ENCODE results near the gene EIF5A2. TPM values are rescaled to one million over a fixed set of nuclear protein-coding genes. Genes with fewer than 3 reads are reported as not detected.

The EIF5A2 gene
- total RNA-seq, 1 donor from 2014 or later: 2.7 TPM

DNA sequence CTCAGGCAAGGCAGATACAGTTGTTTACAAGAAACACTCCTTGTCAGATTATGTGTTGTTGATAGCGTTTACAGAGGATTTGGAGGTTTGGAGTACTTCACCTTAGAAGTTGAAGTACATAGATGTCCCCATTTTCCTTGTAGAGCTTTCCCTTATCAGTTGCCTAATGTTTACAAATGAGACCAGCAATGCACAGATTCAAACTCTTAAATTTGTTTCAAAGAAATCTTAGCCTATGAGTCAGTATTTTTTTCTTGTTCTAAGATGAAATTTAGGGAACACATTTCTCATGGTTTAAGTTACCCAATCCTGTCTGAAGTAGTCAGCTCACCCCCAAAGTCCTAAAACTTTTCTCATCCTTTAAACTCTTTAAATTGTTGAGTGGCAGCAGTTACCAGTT is 6.3 kb upstream of the EIF5A2 start:
- no peak for DNase-seq (ENCODE audit: low spot score, unreplicated experiment)
- Mint-ChIP-seq H3K9me3 (ENCODE audit: low read depth) (peaks cover 26% of the 10 kb centered on the region), H3K36me3 (ENCODE audit: insufficient read depth) (peaks cover 2% of the 10 kb centered on the region), H3K27ac (no peak overlapping the region), H3K27me3 (peaks cover 5% of the 10 kb centered on the region), H3K4me1 (ENCODE audit: low read depth) (no peaks in the 10 kb centered on the region), H3K4me3 (ENCODE audit: low read depth) (no peak overlapping the region)
- TF ChIP-seq, protein P1, sequence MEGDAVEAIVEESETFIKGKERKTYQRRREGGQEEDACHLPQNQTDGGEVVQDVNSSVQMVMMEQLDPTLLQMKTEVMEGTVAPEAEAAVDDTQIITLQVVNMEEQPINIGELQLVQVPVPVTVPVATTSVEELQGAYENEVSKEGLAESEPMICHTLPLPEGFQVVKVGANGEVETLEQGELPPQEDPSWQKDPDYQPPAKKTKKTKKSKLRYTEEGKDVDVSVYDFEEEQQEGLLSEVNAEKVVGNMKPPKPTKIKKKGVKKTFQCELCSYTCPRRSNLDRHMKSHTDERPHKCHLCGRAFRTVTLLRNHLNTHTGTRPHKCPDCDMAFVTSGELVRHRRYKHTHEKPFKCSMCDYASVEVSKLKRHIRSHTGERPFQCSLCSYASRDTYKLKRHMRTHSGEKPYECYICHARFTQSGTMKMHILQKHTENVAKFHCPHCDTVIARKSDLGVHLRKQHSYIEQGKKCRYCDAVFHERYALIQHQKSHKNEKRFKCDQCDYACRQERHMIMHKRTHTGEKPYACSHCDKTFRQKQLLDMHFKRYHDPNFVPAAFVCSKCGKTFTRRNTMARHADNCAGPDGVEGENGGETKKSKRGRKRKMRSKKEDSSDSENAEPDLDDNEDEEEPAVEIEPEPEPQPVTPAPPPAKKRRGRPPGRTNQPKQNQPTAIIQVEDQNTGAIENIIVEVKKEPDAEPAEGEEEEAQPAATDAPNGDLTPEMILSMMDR (IDR thresholded peaks at IDR 0.05; ENCODE audit: unreplicated experiment): no peak

DNA sequence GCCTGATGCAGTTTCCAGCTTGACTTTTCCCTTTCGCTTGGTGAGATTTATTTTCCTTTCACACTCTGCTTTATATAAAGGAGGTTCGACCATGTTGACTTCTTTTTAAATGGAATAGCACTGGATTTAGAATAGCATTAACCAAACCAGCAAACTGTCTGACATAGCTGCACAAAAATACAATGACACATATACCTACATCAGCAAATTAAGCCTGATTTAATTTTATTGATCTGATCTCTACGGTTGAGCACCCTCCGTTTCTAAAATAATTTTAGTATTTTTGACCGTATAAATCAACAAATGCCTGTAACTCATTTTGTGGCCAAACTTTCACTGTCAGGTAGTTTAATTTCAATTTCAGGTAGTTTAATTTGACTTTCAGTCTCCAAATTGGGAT is 5.8 kb upstream of the EIF5A2 start:
- no peak overlapping the region for H3K27ac Mint-ChIP-seq
- peaks cover 7% of the 10 kb centered on the region for H3K27me3 Mint-ChIP-seq
- DNase-seq (ENCODE audit: low spot score, unreplicated experiment): no peak
- no peaks in the 10 kb centered on the region for H3K4me1 Mint-ChIP-seq (ENCODE audit: low read depth)
- peaks cover 2% of the 10 kb centered on the region for H3K36me3 Mint-ChIP-seq (ENCODE audit: insufficient read depth)
- no peak overlapping the region for H3K4me3 Mint-ChIP-seq (ENCODE audit: low read depth)
- TF ChIP-seq, protein P1 (IDR thresholded peaks at IDR 0.05; ENCODE audit: unreplicated experiment): no peak
- H3K9me3 Mint-ChIP-seq (ENCODE audit: low read depth): peaks cover 26% of the 10 kb centered on the region

DNA sequence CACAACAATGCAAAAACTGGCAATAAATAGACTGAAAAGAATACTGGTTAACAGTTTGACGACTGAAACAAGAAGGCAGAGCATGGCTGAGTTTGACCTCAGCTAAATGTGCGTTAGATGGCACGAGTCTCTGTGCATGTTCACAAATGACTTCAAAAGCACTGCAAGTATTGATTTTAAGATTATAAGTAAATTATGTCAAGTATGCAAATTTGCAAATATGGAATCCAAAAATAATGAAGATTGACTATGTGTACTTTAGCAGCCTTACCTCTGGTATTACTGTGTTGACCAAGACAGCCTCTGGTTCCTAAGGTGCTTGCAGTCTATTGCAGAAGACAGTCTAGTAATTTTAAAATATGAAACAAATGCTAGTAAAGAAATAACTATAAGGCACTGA is 2.6 kb upstream of the EIF5A2 start:
- Mint-ChIP-seq H3K27ac (no peak overlapping the region), H3K4me1 (ENCODE audit: low read depth) (peaks cover 3% of the 10 kb centered on the region), H3K4me3 (ENCODE audit: low read depth) (no peak overlapping the region), H3K9me3 (ENCODE audit: low read depth) (peaks cover 14% of the 10 kb centered on the region), H3K36me3 (ENCODE audit: insufficient read depth) (peaks cover 2% of the 10 kb centered on the region), H3K27me3 (peaks cover 23% of the 10 kb centered on the region)
- TF ChIP-seq, protein P1 (IDR thresholded peaks at IDR 0.05; ENCODE audit: unreplicated experiment): no peak
- DNase-seq (ENCODE audit: low spot score, unreplicated experiment): no peak

DNA sequence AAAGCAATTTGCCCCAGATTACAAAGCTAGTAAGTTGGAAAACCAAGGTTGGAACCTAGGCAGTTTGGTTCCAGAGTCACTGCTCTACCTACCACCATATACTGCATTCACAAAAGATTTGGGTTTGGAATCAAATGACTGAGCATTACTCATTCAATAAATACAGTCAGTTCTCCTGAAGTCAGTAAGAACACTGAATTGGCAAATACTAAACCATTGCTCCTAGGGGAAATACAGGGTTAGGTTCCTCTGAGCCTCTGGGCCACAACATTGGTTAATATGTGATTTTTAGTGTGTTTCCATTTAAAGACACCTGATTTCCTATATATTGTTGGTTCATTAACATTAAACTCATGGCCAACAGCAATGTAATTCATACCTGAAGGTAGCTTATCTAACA is 2.1 kb upstream of the EIF5A2 start:
- peaks cover 14% of the 10 kb centered on the region for H3K9me3 Mint-ChIP-seq (ENCODE audit: low read depth)
- H3K36me3 Mint-ChIP-seq (ENCODE audit: insufficient read depth): peaks cover 4% of the 10 kb centered on the region
- no peak for DNase-seq (ENCODE audit: low spot score, unreplicated experiment)
- H3K4me1 Mint-ChIP-seq (ENCODE audit: low read depth): peaks cover 3% of the 10 kb centered on the region
- peaks cover 27% of the 10 kb centered on the region for H3K27me3 Mint-ChIP-seq
- TF ChIP-seq, protein P1 (IDR thresholded peaks at IDR 0.05; ENCODE audit: unreplicated experiment): no peak
- no peak overlapping the region for H3K27ac Mint-ChIP-seq
- no peak overlapping the region for H3K4me3 Mint-ChIP-seq (ENCODE audit: low read depth)

DNA sequence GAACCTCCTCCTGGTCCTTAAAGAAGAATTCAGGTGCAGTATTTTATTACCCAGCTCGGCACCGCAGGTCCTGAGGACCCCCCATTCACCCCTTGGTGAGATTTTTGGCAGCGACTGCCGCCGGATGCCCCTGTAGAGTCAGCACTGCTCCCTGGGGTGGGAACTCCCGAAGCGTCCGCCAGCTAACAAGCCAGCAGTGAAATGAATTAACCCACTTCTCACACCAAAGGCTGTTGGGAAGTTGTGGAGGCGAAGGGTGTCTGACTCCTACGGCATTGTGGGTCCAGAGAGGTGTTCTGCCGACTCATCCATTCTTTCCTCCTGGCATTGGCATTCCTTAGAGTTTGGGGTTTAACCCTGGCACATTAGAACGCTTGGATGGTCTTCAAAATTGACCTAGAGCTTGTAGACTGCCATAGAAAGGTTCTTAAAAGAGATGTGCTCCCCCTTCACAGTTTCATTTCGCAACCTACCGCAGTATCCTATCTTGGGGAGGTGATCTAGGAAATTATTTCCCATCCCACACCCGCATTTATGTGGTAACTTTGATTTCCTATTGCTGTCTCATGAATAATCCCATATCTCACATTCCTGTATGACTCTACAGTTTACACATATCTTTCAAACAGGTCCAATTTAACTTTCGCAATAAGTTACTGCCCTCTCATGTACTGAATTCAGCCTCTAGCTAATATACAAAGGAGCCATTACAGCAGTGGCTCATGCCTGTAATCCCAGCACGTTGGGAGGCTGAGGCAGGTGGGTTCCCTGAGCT is 879 bp upstream of the EIF5A2 start:
- Mint-ChIP-seq H3K36me3 (ENCODE audit: insufficient read depth) (peaks cover 4% of the 10 kb centered on the region), H3K4me1 (ENCODE audit: low read depth) (peaks cover 3% of the 10 kb centered on the region), H3K27ac (no peak overlapping the region), H3K4me3 (ENCODE audit: low read depth) (peak overlapping the region; percentile 89), H3K27me3 (peaks cover 29% of the 10 kb centered on the region), H3K9me3 (ENCODE audit: low read depth) (peaks cover 14% of the 10 kb centered on the region)
- TF ChIP-seq, protein P1 (IDR thresholded peaks at IDR 0.05; ENCODE audit: unreplicated experiment): no peak
- no peak for DNase-seq (ENCODE audit: low spot score, unreplicated experiment)

Measured in progenitor cell of endocrine pancreas (in vitro differentiated cells).